CMK (cell line): Measurements from ENCODE around the gene IFNAR1.
"Not testable (repeated sequence)": the region's sequence is repeated elsewhere in the genome, so short reads cannot be mapped to it uniquely, and the experiment has no call there.

Experiments
- DNase-seq: peaks from one replicate; pipeline ENCODE4 v3.0.0-alpha.2; 2010; ENCODE audit warnings: low read depth

The IFNAR1 gene

GRCh38 chr21:33348706-33349105, 23.9 kb downstream of the IFNAR1 start:
- DNase-seq = no peak

GRCh38 chr21:33350676-33351075, 25.9 kb downstream of the IFNAR1 start:
- no peak for DNase-seq

- DNase-seq = no peak
These were observed 30.6 kb downstream of the IFNAR1 start for GRCh38 chr21:33355355-33355754.

- DNase-seq = no peak
These were observed 31.2 kb downstream of the IFNAR1 start for GRCh38 chr21:33355996-33356395.

GRCh38 chr21:33357177-33357576, 32.4 kb downstream of the IFNAR1 start:
- no peak for DNase-seq

GRCh38 chr21:33359446-33359845, 34.7 kb downstream of the IFNAR1 start:
- DNase-seq = no peak

- no peak for DNase-seq
These were observed 35.5 kb downstream of the IFNAR1 start for GRCh38 chr21:33360281-33360680.

GRCh38 chr21:33360881-33361602, 36.3 kb downstream of the IFNAR1 start:
- DNase-seq = peak; percentile 73

- DNase-seq = no peak
These were observed 37.3 kb downstream of the IFNAR1 start for GRCh38 chr21:33362044-33362555.

- not testable (repeated sequence) for DNase-seq
These were observed 39.3 kb downstream of the IFNAR1 start for GRCh38 chr21:33363911-33364609.

GRCh38 chr21:33364830-33365229, 40.1 kb downstream of the IFNAR1 start:
- no peak for DNase-seq

GRCh38 chr21:33367309-33367973, 42.7 kb downstream of the IFNAR1 start:
- DNase-seq = no peak

- DNase-seq = peak; percentile 72
These were observed 43.4 kb downstream of the IFNAR1 start for GRCh38 chr21:33368124-33368523.

GRCh38 chr21:33368576-33368975, 43.8 kb downstream of the IFNAR1 start:
- DNase-seq = no peak

- no peak for DNase-seq
These were observed 44.8 kb downstream of the IFNAR1 start for GRCh38 chr21:33369586-33369985.

- DNase-seq = no peak
These were observed 45.5 kb downstream of the IFNAR1 start for GRCh38 chr21:33370305-33370704.

- no peak for DNase-seq
These were observed 46.6 kb downstream of the IFNAR1 start for GRCh38 chr21:33371366-33371765.

- DNase-seq = no peak
These were observed 47.8 kb downstream of the IFNAR1 start for GRCh38 chr21:33372582-33372981.

- no peak for DNase-seq
These were observed 48.7 kb downstream of the IFNAR1 start for GRCh38 chr21:33373451-33373850.

- no peak for DNase-seq
These were observed 49.3 kb downstream of the IFNAR1 start for GRCh38 chr21:33374080-33374449.

GRCh38 chr21:33374450-33375096, 49.8 kb downstream of the IFNAR1 start:
- DNase-seq = no peak

- no peak for DNase-seq
These were observed 50.4 kb downstream of the IFNAR1 start for GRCh38 chr21:33375101-33375644.
